Measurements from ENCODE around the gene PLCD1. TPM values are rescaled to one million over a fixed set of nuclear protein-coding genes. Genes with fewer than 3 reads are reported as not detected.

The PLCD1 gene
- total RNA-seq, 2 donors from 2014 or later = 7.9 to 12.2 TPM

GRCh38 chr3:38005076-38006020 is 24.1 kb downstream of the PLCD1 start:
- H3K27ac ChIP-seq = peak overlapping the region; percentile 64 to 86 (median 78)
- H3K36me3 ChIP-seq (replicated peaks in 1 of 2; ENCODE audit: insufficient read depth in 1 of 2, low read depth in 2 of 2) = no peaks in the 10 kb centered on the region
- DNase-seq = peak; percentile 67 to 84 (median 80)
- TF ChIP-seq CTCF (IDR thresholded peaks at IDR 0.05) (no peak), POLR2A (IDR thresholded peaks at IDR 0.05) (peak in 1 of 3 donors; percentile 1)
- peaks cover 46% of the 10 kb centered on the region for H3K4me1 ChIP-seq
- no peaks in the 10 kb centered on the region for H3K27me3 ChIP-seq
- 33 to 45% methylated on average over 12 to 15 of the region's 15 CpGs for WGBS, 2 donors
- peak; percentile 75 for ATAC-seq
- no peaks in the 10 kb centered on the region for H3K9me3 ChIP-seq
- intact Hi-C loops (cut with DNase I) = no loop called here
- H3K4me3 ChIP-seq = no peak overlapping the region

GRCh38 chr3:38004415-38005075 is 24.9 kb downstream of the PLCD1 start:
- intact Hi-C loops (cut with DNase I) = no loop called here
- Histone ChIP-seq H3K27me3 (no peaks in the 10 kb centered on the region), H3K27ac (peak overlapping the region; percentile 64 to 86 (median 78)), H3K4me3 (no peak overlapping the region), H3K36me3 (replicated peaks in 1 of 2; ENCODE audit: insufficient read depth in 1 of 2, low read depth in 2 of 2) (no peaks in the 10 kb centered on the region), H3K9me3 (no peaks in the 10 kb centered on the region), H3K4me1 (peaks cover 46% of the 10 kb centered on the region)
- peak; percentile 75 for ATAC-seq
- DNase-seq = peak; percentile 85 to 89 (median 88)
- 12 to 28% methylated on average over 14 of the region's 14 CpGs for WGBS, 2 donors
- TF ChIP-seq CTCF (IDR thresholded peaks at IDR 0.05) = peak; percentile 50 to 89 (median 72)
- peak in 2 of 3 donors; percentile 6 to 22 for TF ChIP-seq POLR2A (IDR thresholded peaks at IDR 0.05)

- intact Hi-C loops (cut with DNase I) = no loop called here
Observed at GRCh38 chr3:38003817-38004414, 25.5 kb downstream of the PLCD1 start.

GRCh38 chr3:38003371-38003816 is 26.0 kb downstream of the PLCD1 start:
- no peaks in the 10 kb centered on the region for H3K27me3 ChIP-seq
- H3K36me3 ChIP-seq (replicated peaks in 1 of 2; ENCODE audit: insufficient read depth in 1 of 2, low read depth in 2 of 2) = no peaks in the 10 kb centered on the region
- no peak for TF ChIP-seq POLR2A (IDR thresholded peaks at IDR 0.05)
- peak; percentile 74 to 91 (median 83) for TF ChIP-seq CTCF (IDR thresholded peaks at IDR 0.05)
- WGBS, 2 donors = 30 to 35% methylated on average over 7 of the region's 7 CpGs
- H3K4me3 ChIP-seq = no peak overlapping the region
- DNase-seq (peak; percentile 58 to 79 (median 72)), ATAC-seq (peak; percentile 31)
- intact Hi-C loops (cut with DNase I) = no loop called here
- peaks cover 54% of the 10 kb centered on the region for H3K4me1 ChIP-seq
- peak overlapping the region; percentile 64 to 86 (median 78) for H3K27ac ChIP-seq
- H3K9me3 ChIP-seq = no peaks in the 10 kb centered on the region

More at GRCh38 chr3:38003817-38004414, 25.5 kb downstream of the PLCD1 start:
- peaks cover 51% of the 10 kb centered on the region for H3K4me1 ChIP-seq
- ATAC-seq (no peak), DNase-seq (no peak)
- H3K4me3 ChIP-seq = no peak overlapping the region
- TF ChIP-seq CTCF (IDR thresholded peaks at IDR 0.05) = no peak
- TF ChIP-seq POLR2A (IDR thresholded peaks at IDR 0.05) = no peak
- H3K27me3 ChIP-seq = no peaks in the 10 kb centered on the region
- 69 to 88% methylated on average over 3 to 11 of the region's 11 CpGs for WGBS, 2 donors
- H3K9me3 ChIP-seq = no peaks in the 10 kb centered on the region
- no peaks in the 10 kb centered on the region for H3K36me3 ChIP-seq (replicated peaks in 1 of 2; ENCODE audit: insufficient read depth in 1 of 2, low read depth in 2 of 2)
- peak overlapping the region; percentile 64 to 86 (median 78) for H3K27ac ChIP-seq

Data from body of pancreas (tissue), 4 donors.